H1 (cell line): ENCODE results near the gene COL6A3. TPM values are rescaled to one million over a fixed set of nuclear protein-coding genes. Genes with fewer than 3 reads are reported as not detected.

Source experiments
- CTCF ChIA-PET: fragments of 300-600 bp; sonication (Branson Sonifier 250); formaldehyde crosslinking; loops from one replicate; lab custom pipeline; 2021; ENCODE audit not compliant: partially characterized antibody; lab: Charles Lee
- POLR2A ChIA-PET: fragments of 300-600 bp; sonication (Branson Sonifier 250); formaldehyde crosslinking; loops from one replicate; lab custom pipeline; 2021; ENCODE audit warnings: inconsistent platforms; ENCODE audit not compliant: partially characterized antibody; lab: Charles Lee
- DNase-seq, 2 experiments: peaks; one replicate each; pipeline versions ENCODE4 v3.0.0 to v3.0.0-alpha.2; 2010 to 2022; ENCODE audit warnings: low spot score in 2 of 2, low read depth in 1 of 2, mixed read lengths in 1 of 2
- FAIRE-seq: peaks from 2 replicates; lab custom pipeline; 2011; peaks lifted over from hg19 to GRCh38; lab: Jason Lieb, UNC
- H2AFZ ChIP-seq: 2 replicates; pipeline ENCODE4 v1.8.1; 2012; ENCODE audit warnings: low read length, inconsistent platforms
- H2AK5ac ChIP-seq: 2 replicates; pipeline ENCODE4 v1.6.1; 2013; ENCODE audit warnings: low read depth, low read length
- H2BK120ac ChIP-seq: replicated peaks from 2 replicates; pipeline ENCODE3; 2013; ENCODE audit warnings: low read depth, low read length, inconsistent platforms
- H2BK12ac ChIP-seq: 2 replicates; pipeline ENCODE4 v1.6.1; 2013; ENCODE audit warnings: low read depth, low read length
- H2BK15ac ChIP-seq: 2 replicates; pipeline ENCODE4 v1.6.1; 2013; ENCODE audit warnings: low read length
- H2BK20ac ChIP-seq: 2 replicates; pipeline ENCODE4 v1.6.1; 2013; ENCODE audit warnings: low read length
- H2BK5ac ChIP-seq: 2 replicates; pipeline ENCODE4 v1.6.1; 2013; ENCODE audit warnings: low read depth, low read length
- H3K14ac ChIP-seq: 2 replicates; pipeline ENCODE4 v1.6.1; 2013; ENCODE audit warnings: inconsistent platforms; ENCODE audit not compliant: insufficient read length
- H3K18ac ChIP-seq: 2 replicates; pipeline ENCODE4 v1.6.1; 2013; ENCODE audit warnings: low read length; ENCODE audit errors: extremely low read depth
- H3K23ac ChIP-seq: 2 replicates; pipeline ENCODE4 v1.6.1; 2013; ENCODE audit warnings: inconsistent platforms; ENCODE audit not compliant: insufficient read length
- H3K23me2 ChIP-seq: 2 replicates; pipeline ENCODE4 v1.6.1; 2013; ENCODE audit warnings: low read depth, low read length
- H3K27ac ChIP-seq: 2 replicates; pipeline ENCODE4 v1.6.1; 2011; ENCODE audit warnings: low read depth, low read length, inconsistent platforms
- H3K27me3 ChIP-seq, 4 experiments: replicated peaks in 1 of 4; 1 replicate in 1 of 4; 2 replicates in 3 of 4; pipeline versions ENCODE4 v1.6.1 to v1.8.1; 2011 to 2013; ENCODE audit warnings: low read length in 3 of 4, mild to moderate bottlenecking in 3 of 4, inconsistent platforms in 2 of 4, mixed read lengths in 2 of 4, moderate library complexity in 1 of 4; ENCODE audit not compliant: control insufficient read depth in 3 of 4, insufficient read depth in 3 of 4; ENCODE audit errors: extremely low read depth in 1 of 4
- H3K36me3 ChIP-seq, 4 experiments: 2 replicates each; pipeline versions ENCODE4 v1.6.1 to v1.8.1; 2011 to 2013; ENCODE audit warnings: mild to moderate bottlenecking in 4 of 4, low read length in 3 of 4, moderate library complexity in 2 of 4, control low read depth in 1 of 4, inconsistent platforms in 1 of 4; ENCODE audit not compliant: insufficient read depth in 4 of 4, control insufficient read depth in 2 of 4
- H3K4ac ChIP-seq: replicated peaks from 2 replicates; pipeline ENCODE3; 2013; ENCODE audit warnings: low read length, low read depth, mixed read lengths, inconsistent platforms; ENCODE audit not compliant: insufficient read length
- H3K4me1 ChIP-seq, 4 experiments: replicated peaks in 1 of 4; 1 replicate in 1 of 4; 2 replicates in 3 of 4; pipeline versions ENCODE4 v1.6.1 to v1.8.1; 2011 to 2013; ENCODE audit warnings: low read length in 3 of 4, inconsistent platforms in 2 of 4, mixed read lengths in 1 of 4; ENCODE audit not compliant: insufficient read depth in 4 of 4, control insufficient read depth in 3 of 4
- H3K4me2 ChIP-seq, 2 experiments: 2 replicates each; pipeline versions ENCODE4 v1.6.1 to v1.8.1; 2011 to 2013; ENCODE audit warnings: low read depth in 2 of 2, low read length in 2 of 2, control low read depth in 1 of 2, inconsistent platforms in 1 of 2, mild to moderate bottlenecking in 1 of 2; ENCODE audit not compliant: insufficient read depth in 1 of 2
- H3K4me3 ChIP-seq, 4 experiments: fragments of 200-600, 300-600 bp in 1 of 4; sonication (generic), shearing (Covaris generic), sonication (Bioruptor Twin) in 1 of 4; 2 replicates each; pipeline versions ENCODE4 v1.5.1 to v1.8.1; 2011 to 2016; ENCODE audit warnings: low read length in 4 of 4, low read depth in 3 of 4, control low read depth in 2 of 4, inconsistent platforms in 2 of 4, mild to moderate bottlenecking in 2 of 4, mixed read lengths in 1 of 4, moderate library complexity in 1 of 4; ENCODE audit not compliant: insufficient read depth in 2 of 4; ENCODE audit errors: extremely low read depth in 1 of 4
- H3K56ac ChIP-seq: replicated peaks from 2 replicates; pipeline ENCODE3; 2013; ENCODE audit warnings: low read depth, mild to moderate bottlenecking, mixed read lengths, low read length, inconsistent platforms; ENCODE audit not compliant: insufficient read length
- H3K79me1 ChIP-seq: 2 replicates; pipeline ENCODE4 v1.6.1; 2013; ENCODE audit warnings: low read depth, low read length, control low read depth
- H3K79me2 ChIP-seq, 2 experiments: 2 replicates each; pipeline versions ENCODE4 v1.6.1 to v1.8.1; 2012 to 2013; ENCODE audit warnings: low read length in 2 of 2, mild to moderate bottlenecking in 2 of 2, inconsistent platforms in 1 of 2; ENCODE audit not compliant: insufficient read depth in 2 of 2, control insufficient read depth in 1 of 2
- H3K9ac ChIP-seq, 4 experiments: replicated peaks in 1 of 4; 1 replicate in 1 of 4; 2 replicates in 3 of 4; pipeline versions ENCODE4 v1.6.1 to v1.8.1; 2011 to 2013; ENCODE audit warnings: low read depth in 3 of 4, low read length in 3 of 4, control low read depth in 2 of 4, mild to moderate bottlenecking in 2 of 4, moderate library complexity in 2 of 4, inconsistent platforms in 1 of 4; ENCODE audit errors: extremely low read depth in 1 of 4
- H3K9me3 ChIP-seq, 2 experiments: 2 replicates each; pipeline versions ENCODE4 v1.6.1 to v1.8.1; 2012 to 2013; ENCODE audit warnings: mild to moderate bottlenecking in 2 of 2, moderate library complexity in 2 of 2, control low read depth in 1 of 2, inconsistent platforms in 1 of 2, low read depth in 1 of 2, low read length in 1 of 2, mixed read lengths in 1 of 2; ENCODE audit not compliant: insufficient read depth in 2 of 2
- H4K20me1 ChIP-seq, 2 experiments: replicated peaks in 1 of 2; 2 replicates each; pipeline versions ENCODE3 to v1.8.1; 2011 to 2013; ENCODE audit warnings: inconsistent platforms in 2 of 2, low read length in 2 of 2, mild to moderate bottlenecking in 1 of 2; ENCODE audit not compliant: insufficient read depth in 2 of 2, control insufficient read depth in 1 of 2
- H4K5ac ChIP-seq: 2 replicates; pipeline ENCODE4 v1.6.1; 2013; ENCODE audit warnings: low read length, low read depth, mixed read lengths, inconsistent platforms; ENCODE audit not compliant: insufficient read length
- H4K8ac ChIP-seq: 2 replicates; pipeline ENCODE4 v1.8.0; 2013; ENCODE audit warnings: mild to moderate bottlenecking, moderate library complexity, low read length, inconsistent platforms; ENCODE audit not compliant: insufficient read depth; ENCODE audit errors: extremely low read depth
- H4K91ac ChIP-seq: replicated peaks from 2 replicates; pipeline ENCODE3; 2013; ENCODE audit warnings: low read length, mixed read lengths, inconsistent platforms; ENCODE audit not compliant: insufficient read length
- BCL11A ChIP-seq, 2 experiments: IDR thresholded peaks; one replicate each; pipeline ENCODE4 v1.6.1; 2011; ENCODE audit warnings: low read depth in 2 of 2, low read length in 2 of 2, mild to moderate bottlenecking in 2 of 2
- CEBPB ChIP-seq: IDR thresholded peaks from 2 replicates; pipeline ENCODE4 v1.6.1; 2012; ENCODE audit warnings: low read depth, low read length
- CHD1 ChIP-seq: IDR thresholded peaks from 2 replicates; pipeline ENCODE4 v1.6.1; 2012; ENCODE audit warnings: low read depth, low read length, improper control_type of control experiment
- CREB1 ChIP-seq: IDR thresholded peaks from 2 replicates; pipeline ENCODE4 v1.6.1; 2012; ENCODE audit warnings: inconsistent platforms
- EGR1 ChIP-seq: IDR thresholded peaks from 2 replicates; pipeline ENCODE4 v1.6.1; 2011; ENCODE audit warnings: low read depth, low read length, borderline replicate concordance
- KDM4A ChIP-seq: IDR thresholded peaks from one replicate; pipeline ENCODE4 v1.7.1; 2012; ENCODE audit warnings: low read depth, mild to moderate bottlenecking, moderate library complexity, low read length, inconsistent platforms; ENCODE audit not compliant: severe bottlenecking
- SIN3A ChIP-seq, 2 experiments: IDR thresholded peaks in 1 of 2; conservative IDR thresholded peaks in 1 of 2; 2 replicates each; pipeline ENCODE4 v1.6.1; 2011 to 2012; ENCODE audit warnings: low read length in 2 of 2, improper control_type of control experiment in 1 of 2, low read depth in 1 of 2, mild to moderate bottlenecking in 1 of 2
- SRF ChIP-seq: IDR thresholded peaks from 2 replicates; pipeline ENCODE4 v1.6.1; 2011; ENCODE audit warnings: mild to moderate bottlenecking, low read depth, low read length, moderate library complexity
- TCF12 ChIP-seq: IDR thresholded peaks from 2 replicates; pipeline ENCODE4 v1.6.1; 2011; ENCODE audit warnings: low read depth, mild to moderate bottlenecking, low read length
- YY1 ChIP-seq: IDR thresholded peaks from 2 replicates; pipeline ENCODE4 v1.6.1; 2011; ENCODE audit warnings: low read depth, mild to moderate bottlenecking, low read length
- WGBS, 2 experiments: shearing (Covaris generic) in 1 of 2; methylation state at CpG; one replicate each; pipeline versions ENCODE4 v1.1.6 to v1.1.7; 2013 to 2015; ENCODE audit warnings: low lambda C conversion rate in 2 of 2, mixed read lengths in 2 of 2, inconsistent platforms in 1 of 2, low coverage in 1 of 2, missing lambda C conversion rate in 1 of 2; ENCODE audit not compliant: insufficient replicate concordance in 2 of 2, insufficient coverage in 1 of 2, insufficient read length in 1 of 2; ENCODE audit errors: extremely low coverage in 1 of 2, missing lambda C conversion rate in 1 of 2; 5-methylcytosine and 5-hydroxymethylcytosine counted together
- polyA plus RNA-seq, 7 experiments: library from polyadenylated mRNA; depleted of rRNA in 3 of 7; stranded (reverse) in 5 of 7; unstranded in 2 of 7; fragments of >200 nt in 5 of 7; fragments of 200-250 nt in 2 of 7; gene quantifications; 1 replicate in 5 of 7; 2 replicates in 1 of 7; 4 replicates in 1 of 7; pipeline versions ENCODE4 v1.2.1 to v1.2.3, GENCODE V29; 2011 to 2013; ENCODE audit warnings: missing spikeins in 2 of 7, mixed read lengths in 2 of 7
- total RNA-seq: library from RNA; stranded (reverse); fragmentation: NEBNext Ultra II Directional; extraction: Animal tissue kit (Norgen Biotek cat#: 25700); gene quantifications from 2 replicates; pipeline ENCODE4 v1.2.1, GENCODE V29; 2021
- TF ChIP-seq, protein P1 (sequence below): IDR thresholded peaks from 2 replicates; pipeline ENCODE4 v1.6.1; 2012; ENCODE audit warnings: inconsistent platforms
- TF ChIP-seq, protein P2 (sequence below): IDR thresholded peaks from 2 replicates; pipeline ENCODE4 v1.6.1; 2012; ENCODE audit warnings: low read length, inconsistent platforms

COL6A3 gene
- total and polyA plus RNA-seq, 2 of the 8 experiments (the other 6 are each of a cell fraction or from before 2014, with no cell fraction given): 1.2 to 3.4 TPM

DNA sequence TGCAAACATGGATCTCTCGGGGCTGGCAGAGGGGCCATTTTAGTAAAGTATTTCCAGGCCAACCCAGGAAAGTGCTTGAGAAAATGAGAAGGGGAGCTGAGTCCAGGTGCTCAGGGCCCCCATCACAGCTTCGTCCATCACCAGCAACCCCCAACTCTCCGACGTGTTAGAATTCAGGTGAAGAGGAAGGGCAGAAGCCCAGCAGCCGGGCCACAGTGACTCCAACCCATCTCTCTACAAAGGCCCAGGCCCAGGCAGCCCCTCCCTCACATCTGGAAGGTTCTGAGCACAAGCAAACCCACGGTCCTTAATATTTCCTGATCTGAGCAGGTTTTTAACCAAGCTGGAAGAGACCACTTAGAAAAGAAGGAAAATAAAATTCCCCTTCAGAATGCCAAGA, 34.7 kb upstream of the COL6A3 start:
- Histone ChIP-seq H3K27ac (no peak overlapping the region), H2BK20ac (no peak overlapping the region), H4K8ac (no peak overlapping the region; the same call in 1 of the 2 replicates), H3K23ac (no peak overlapping the region), H4K20me1 (no peaks in the 10 kb centered on the region), H4K5ac (no peak overlapping the region), H3K4me1 (peaks cover 0 to 6% (median 4%) of the 10 kb centered on the region in 4 experiments; a peak in 4 of 7 replicates), H4K91ac (no peak overlapping the region), H2BK12ac (no peak overlapping the region), H3K23me2 (no peaks in the 10 kb centered on the region), H3K79me1 (no peaks in the 10 kb centered on the region), H3K14ac (no peak overlapping the region), H3K36me3 (no peaks in the 10 kb centered on the region), H3K4ac (no peak overlapping the region), H2BK120ac (no peak overlapping the region), H2AFZ (no peak overlapping the region), H2BK5ac (no peak overlapping the region), H3K79me2 (no peaks in the 10 kb centered on the region), H2AK5ac (no peak overlapping the region), H3K56ac (no peak overlapping the region), H2BK15ac (no peak overlapping the region), H3K9ac (no peak overlapping the region), H3K4me3 (no peak overlapping the region), H3K18ac (no peak overlapping the region), H3K27me3 (0 out of 7 replicates have a peak, but pooled peaks cover 0 to 2% (median 0%) of the 10 kb centered on the region in 4 experiments), H3K4me2 (no peak overlapping the region), H3K9me3 (no peaks in the 10 kb centered on the region)
- POLR2A ChIA-PET: no interaction called here
- CTCF ChIA-PET: interaction anchor here (1.1 to 6.3 kb wide), 3 partner anchors 23 to 84 kb away, joined by 3 to 36 read pairs (median 6); no protein-coding TSS in a partner anchor
- 96% methylated on average over 6 of the region's 6 CpGs; no CpG with 5 or more reads in 1 of the 2 experiments for WGBS, 2 experiments
- FAIRE-seq: no peak
- DNase-seq: no peak
- no peak for TF ChIP-seq CEBPB
- TF ChIP-seq KDM4A: no peak
- TF ChIP-seq SIN3A (conservative IDR thresholded peaks at IDR 0.05 in 1 of 2, IDR thresholded peaks at IDR 0.05 in 1 of 2; ENCODE audit: low read depth in 1 of 2, low read length in 2 of 2): no peak
- TF ChIP-seq SRF: no peak
- no peak for TF ChIP-seq EGR1
- TF ChIP-seq CREB1: no peak
- TF ChIP-seq BCL11A (IDR thresholded peaks at IDR 0.05; ENCODE audit: low read depth in 2 of 2, low read length in 2 of 2): no peak
- TF ChIP-seq, protein P1, sequence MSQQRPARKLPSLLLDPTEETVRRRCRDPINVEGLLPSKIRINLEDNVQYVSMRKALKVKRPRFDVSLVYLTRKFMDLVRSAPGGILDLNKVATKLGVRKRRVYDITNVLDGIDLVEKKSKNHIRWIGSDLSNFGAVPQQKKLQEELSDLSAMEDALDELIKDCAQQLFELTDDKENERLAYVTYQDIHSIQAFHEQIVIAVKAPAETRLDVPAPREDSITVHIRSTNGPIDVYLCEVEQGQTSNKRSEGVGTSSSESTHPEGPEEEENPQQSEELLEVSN: no peak
- TF ChIP-seq TCF12: no peak
- TF ChIP-seq YY1: no peak
- TF ChIP-seq CHD1: no peak
- TF ChIP-seq, protein P2, sequence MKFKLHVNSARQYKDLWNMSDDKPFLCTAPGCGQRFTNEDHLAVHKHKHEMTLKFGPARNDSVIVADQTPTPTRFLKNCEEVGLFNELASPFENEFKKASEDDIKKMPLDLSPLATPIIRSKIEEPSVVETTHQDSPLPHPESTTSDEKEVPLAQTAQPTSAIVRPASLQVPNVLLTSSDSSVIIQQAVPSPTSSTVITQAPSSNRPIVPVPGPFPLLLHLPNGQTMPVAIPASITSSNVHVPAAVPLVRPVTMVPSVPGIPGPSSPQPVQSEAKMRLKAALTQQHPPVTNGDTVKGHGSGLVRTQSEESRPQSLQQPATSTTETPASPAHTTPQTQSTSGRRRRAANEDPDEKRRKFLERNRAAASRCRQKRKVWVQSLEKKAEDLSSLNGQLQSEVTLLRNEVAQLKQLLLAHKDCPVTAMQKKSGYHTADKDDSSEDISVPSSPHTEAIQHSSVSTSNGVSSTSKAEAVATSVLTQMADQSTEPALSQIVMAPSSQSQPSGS: no peak
